K562 (cell line): ENCODE measurements around the gene SPEF1. TPM values are rescaled to one million over a fixed set of nuclear protein-coding genes. Genes with fewer than 3 reads are reported as not detected.

Experiments used
- CUX1 ChIP-seq: fragments of 200-800 bp; sonication (Bioruptor generic); IDR thresholded peaks from 2 replicates; pipeline ENCODE4 v1.6.1; 2016; ENCODE audit warnings: missing genetic modification characterization, missing compliant biosample characterization
- DDX20 ChIP-seq: fragments of 450-650 bp; IDR thresholded peaks from 2 replicates; pipeline ENCODE4 v1.6.1; 2016; ENCODE audit warnings: missing genetic modification characterization, low read depth, mild to moderate bottlenecking, missing compliant biosample characterization, moderate library complexity
- EWSR1 ChIP-seq: fragments of 450-650 bp; IDR thresholded peaks from 2 replicates; pipeline ENCODE4 v1.6.1; 2018; ENCODE audit warnings: borderline replicate concordance, mild to moderate bottlenecking, low read depth, moderate library complexity; ENCODE audit not compliant: partially characterized antibody
- FOXJ2 ChIP-seq: fragments of 200-800 bp; sonication (Bioruptor generic); IDR thresholded peaks from 2 replicates; pipeline ENCODE4 v1.6.1; 2016; ENCODE audit warnings: missing genetic modification characterization, missing compliant biosample characterization
- NFIC ChIP-seq: fragments of 450-650 bp; IDR thresholded peaks from 2 replicates; pipeline ENCODE4 v1.6.1; 2017; ENCODE audit warnings: mild to moderate bottlenecking, inconsistent platforms
- ZNF407 ChIP-seq: fragments of 450-650 bp; IDR thresholded peaks from 2 replicates; pipeline ENCODE4 v1.6.1; 2016; ENCODE audit warnings: low read depth
- polyA plus RNA-seq, 8 experiments: library from polyadenylated mRNA; depleted of rRNA in 4 of 8; stranded (reverse) in 5 of 8; unstranded in 3 of 8; fragments of >200 nt; fragmentation: Nextera tagmentation in 2 of 8; fragmentation: Illumina TruSeq in 1 of 8; extraction: Ambion mirVana in 2 of 8; extraction: Trizol in 1 of 8; gene quantifications; 2 replicates each; pipeline versions ENCODE4 v1.2.1 to v1.2.3, GENCODE V29; 2011 to 2014; ENCODE audit warnings: inconsistent platforms in 1 of 8, missing spikeins in 1 of 8
- total RNA-seq, 7 experiments: library from RNA; depleted of rRNA in 6 of 7; stranded (reverse); fragments of >200 nt in 6 of 7; fragmentation: Illumina TruSeq in 2 of 7; extraction: Trizol in 2 of 7; gene quantifications; 2 replicates each; pipeline versions ENCODE4 v1.2.1 to v1.2.3, GENCODE V29; 2011 to 2021; ENCODE audit warnings: low replicate concordance in 1 of 7
- TF ChIP-seq, protein P1 (sequence below): fragments of 450-650 bp; IDR thresholded peaks from 2 replicates; pipeline ENCODE4 v1.7.0; 2016; ENCODE audit warnings: borderline replicate concordance

SPEF1 gene
- total and polyA plus RNA-seq, 9 of the 15 experiments (the other 6 are each of a cell fraction or from before 2014, with no cell fraction given), result not detected

GRCh38 chr20:3819411-3820047 lies 38.3 kb upstream of the SPEF1 start (continued):
- TF ChIP-seq ZNF407 (no peak; the same call in 1 of the 2 replicates), EWSR1 (no peak), DDX20 (no peak), CUX1 (no peak), NFIC (no peak), FOXJ2 (tag) (0 out of 2 replicates have a peak, but pooled peaks have one; percentile 30)
- TF ChIP-seq, protein P1, sequence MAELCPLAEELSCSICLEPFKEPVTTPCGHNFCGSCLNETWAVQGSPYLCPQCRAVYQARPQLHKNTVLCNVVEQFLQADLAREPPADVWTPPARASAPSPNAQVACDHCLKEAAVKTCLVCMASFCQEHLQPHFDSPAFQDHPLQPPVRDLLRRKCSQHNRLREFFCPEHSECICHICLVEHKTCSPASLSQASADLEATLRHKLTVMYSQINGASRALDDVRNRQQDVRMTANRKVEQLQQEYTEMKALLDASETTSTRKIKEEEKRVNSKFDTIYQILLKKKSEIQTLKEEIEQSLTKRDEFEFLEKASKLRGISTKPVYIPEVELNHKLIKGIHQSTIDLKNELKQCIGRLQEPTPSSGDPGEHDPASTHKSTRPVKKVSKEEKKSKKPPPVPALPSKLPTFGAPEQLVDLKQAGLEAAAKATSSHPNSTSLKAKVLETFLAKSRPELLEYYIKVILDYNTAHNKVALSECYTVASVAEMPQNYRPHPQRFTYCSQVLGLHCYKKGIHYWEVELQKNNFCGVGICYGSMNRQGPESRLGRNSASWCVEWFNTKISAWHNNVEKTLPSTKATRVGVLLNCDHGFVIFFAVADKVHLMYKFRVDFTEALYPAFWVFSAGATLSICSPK, result no peak
